Mesenchymal stem cell (in vitro differentiated cells and primary cell): ENCODE results near the gene QDPR.

Source experiments
- DNase-seq: peaks from one replicate; pipeline ENCODE4 v3.0.0-alpha.2; 2013
- H2AFZ ChIP-seq: one replicate; pipeline ENCODE4 v1.6.1; 2013; ENCODE audit warnings: low read depth, mild to moderate bottlenecking, control low read depth, inconsistent platforms, low read length, moderate library complexity
- H2AK5ac ChIP-seq: 2 replicates; pipeline ENCODE4 v1.6.1; 2013; ENCODE audit warnings: low read length, moderate library complexity, mild to moderate bottlenecking, inconsistent platforms; ENCODE audit not compliant: severe bottlenecking
- H2BK120ac ChIP-seq: one replicate; pipeline ENCODE4 v1.6.1; 2013; ENCODE audit warnings: low read depth, mild to moderate bottlenecking, inconsistent platforms, low read length, moderate library complexity
- H2BK12ac ChIP-seq, 2 experiments: one replicate each; pipeline ENCODE4 v1.6.1; 2013; ENCODE audit warnings: inconsistent platforms in 2 of 2, low read length in 2 of 2, mild to moderate bottlenecking in 2 of 2, moderate library complexity in 2 of 2, control low read depth in 1 of 2
- H2BK15ac ChIP-seq: one replicate; pipeline ENCODE4 v1.6.1; 2013; ENCODE audit warnings: mild to moderate bottlenecking, low read depth, inconsistent platforms; ENCODE audit not compliant: poor library complexity, severe bottlenecking
- H2BK5ac ChIP-seq: 2 replicates; pipeline ENCODE4 v1.6.1; 2013; ENCODE audit warnings: low read depth, mild to moderate bottlenecking, low read length, control low read depth, inconsistent platforms; ENCODE audit not compliant: poor library complexity, severe bottlenecking
- H3K14ac ChIP-seq, 2 experiments: one replicate each; pipeline ENCODE4 v1.6.1; 2013; ENCODE audit warnings: inconsistent platforms in 2 of 2, low read length in 2 of 2, control low read depth in 1 of 2, mild to moderate bottlenecking in 1 of 2, moderate library complexity in 1 of 2
- H3K18ac ChIP-seq, 2 experiments: one replicate each; pipeline ENCODE4 v1.6.1; 2013; ENCODE audit warnings: inconsistent platforms in 2 of 2, low read length in 2 of 2, control low read depth in 1 of 2, low read depth in 1 of 2, mild to moderate bottlenecking in 1 of 2
- H3K23ac ChIP-seq, 2 experiments: one replicate each; pipeline ENCODE4 v1.6.1; 2013; ENCODE audit warnings: inconsistent platforms in 2 of 2, low read length in 2 of 2, mild to moderate bottlenecking in 2 of 2, moderate library complexity in 2 of 2, control low read depth in 1 of 2
- H3K27ac ChIP-seq: 2 replicates; pipeline ENCODE4 v1.5.1; 2013; ENCODE audit warnings: mild to moderate bottlenecking, moderate library complexity, low read length, control low read depth, inconsistent platforms; ENCODE audit not compliant: poor library complexity, severe bottlenecking
- H3K27me3 ChIP-seq, 2 experiments: 2 replicates each; pipeline versions ENCODE4 v1.6.1 to v1.7.0; 2013; ENCODE audit warnings: low read length in 2 of 2, mild to moderate bottlenecking in 2 of 2, moderate library complexity in 2 of 2, control low read depth in 1 of 2, inconsistent platforms in 1 of 2; ENCODE audit not compliant: control insufficient read depth in 1 of 2, insufficient read depth in 1 of 2
- H3K36me3 ChIP-seq, 2 experiments: 2 replicates each; pipeline versions ENCODE4 v1.6.1 to v1.7.0; 2013; ENCODE audit warnings: low read length in 2 of 2, control low read depth in 1 of 2, inconsistent platforms in 1 of 2, low read depth in 1 of 2, mild to moderate bottlenecking in 1 of 2; ENCODE audit not compliant: insufficient read depth in 2 of 2, control insufficient read depth in 1 of 2
- H3K4ac ChIP-seq, 2 experiments: one replicate each; pipeline ENCODE4 v1.6.1; 2013; ENCODE audit warnings: inconsistent platforms in 2 of 2, low read length in 2 of 2, mild to moderate bottlenecking in 2 of 2, moderate library complexity in 2 of 2, control low read depth in 1 of 2, low read depth in 1 of 2
- H3K4me1 ChIP-seq: 2 replicates; pipeline ENCODE4 v1.6.1; 2013; ENCODE audit warnings: low read depth, low read length, control low read depth; ENCODE audit not compliant: control insufficient read depth, insufficient read depth
- H3K4me2 ChIP-seq: 2 replicates; pipeline ENCODE4 v1.6.1; 2013; ENCODE audit warnings: low read length, mild to moderate bottlenecking, inconsistent platforms; ENCODE audit not compliant: poor library complexity, severe bottlenecking
- H3K4me3 ChIP-seq, 2 experiments: 2 replicates each; pipeline versions ENCODE4 v1.5.1 to v1.7.0; 2013; ENCODE audit warnings: low read length in 2 of 2, mild to moderate bottlenecking in 2 of 2, control low read depth in 1 of 2, low read depth in 1 of 2; ENCODE audit not compliant: insufficient read depth in 1 of 2
- H3K79me1 ChIP-seq: replicated peaks from 2 replicates; pipeline ENCODE4 v1.6.1; 2013; ENCODE audit warnings: mild to moderate bottlenecking, control low read depth, low read length, inconsistent platforms; ENCODE audit not compliant: poor library complexity, severe bottlenecking
- H3K9ac ChIP-seq: 2 replicates; pipeline ENCODE4 v1.7.0; 2013; ENCODE audit warnings: mild to moderate bottlenecking, low read length, moderate library complexity
- H3K9me3 ChIP-seq: 2 replicates; pipeline ENCODE4 v1.7.0; 2013; ENCODE audit warnings: mild to moderate bottlenecking, low read length; ENCODE audit not compliant: control insufficient read depth
- H4K8ac ChIP-seq: one replicate; pipeline ENCODE4 v1.6.1; 2013; ENCODE audit warnings: inconsistent platforms, mild to moderate bottlenecking, low read length, moderate library complexity
- H4K91ac ChIP-seq: one replicate; pipeline ENCODE4 v1.6.1; 2013; ENCODE audit warnings: mild to moderate bottlenecking, low read length, inconsistent platforms
- WGBS: methylation state at CpG from one replicate; pipeline ENCODE4 v1.1.7; 2013; ENCODE audit warnings: mixed read lengths; 5-methylcytosine and 5-hydroxymethylcytosine counted together

QDPR gene

DNA sequence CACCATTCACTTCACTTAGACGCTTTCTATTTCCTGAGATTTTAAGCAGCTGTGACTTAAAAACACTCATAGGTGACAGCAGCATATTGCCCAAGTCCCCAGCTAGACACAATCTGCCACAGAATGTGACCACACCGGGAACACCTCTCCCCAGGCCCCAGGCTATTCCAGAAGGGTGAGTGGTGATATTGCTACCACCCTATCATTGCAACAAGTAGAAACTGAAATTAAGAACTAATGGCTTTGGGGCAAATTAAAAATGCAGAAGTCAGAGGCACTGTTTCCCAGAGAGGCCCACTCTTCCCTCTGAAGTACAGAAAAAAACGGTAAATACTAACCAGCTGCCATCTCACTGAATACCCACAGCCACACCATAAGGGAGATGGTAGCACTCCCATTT, 35.0 kb downstream of the QDPR start:
- no peak overlapping the region for H2BK12ac ChIP-seq
- H3K4me2 ChIP-seq, result no peak overlapping the region
- peaks cover 2% of the 10 kb centered on the region for H3K4me1 ChIP-seq
- 100% methylated on average over 2 of the region's 3 CpGs for WGBS
- peaks cover 8% of the 10 kb centered on the region for H3K9me3 ChIP-seq
- H3K18ac ChIP-seq, result no peak overlapping the region
- no peaks in the 10 kb centered on the region for H3K27me3 ChIP-seq
- no peak overlapping the region for H4K91ac ChIP-seq
- no peak overlapping the region for H3K23ac ChIP-seq
- no peak overlapping the region for H2BK5ac ChIP-seq
- peaks cover 0 to 5% of the 10 kb centered on the region in 2 experiments for H3K36me3 ChIP-seq
- no peak overlapping the region for H2BK120ac ChIP-seq
- H3K4me3 ChIP-seq, result no peak overlapping the region
- no peak overlapping the region for H3K14ac ChIP-seq
- no peak overlapping the region for H3K4ac ChIP-seq
- no peak overlapping the region for H2BK15ac ChIP-seq
- no peaks in the 10 kb centered on the region for H3K79me1 ChIP-seq
- H3K9ac ChIP-seq, result no peak overlapping the region
- no peak overlapping the region for H2AK5ac ChIP-seq
- no peak overlapping the region for H4K8ac ChIP-seq
- no peak for DNase-seq
- no peak overlapping the region for H3K27ac ChIP-seq
- H2AFZ ChIP-seq, result no peak overlapping the region

DNA sequence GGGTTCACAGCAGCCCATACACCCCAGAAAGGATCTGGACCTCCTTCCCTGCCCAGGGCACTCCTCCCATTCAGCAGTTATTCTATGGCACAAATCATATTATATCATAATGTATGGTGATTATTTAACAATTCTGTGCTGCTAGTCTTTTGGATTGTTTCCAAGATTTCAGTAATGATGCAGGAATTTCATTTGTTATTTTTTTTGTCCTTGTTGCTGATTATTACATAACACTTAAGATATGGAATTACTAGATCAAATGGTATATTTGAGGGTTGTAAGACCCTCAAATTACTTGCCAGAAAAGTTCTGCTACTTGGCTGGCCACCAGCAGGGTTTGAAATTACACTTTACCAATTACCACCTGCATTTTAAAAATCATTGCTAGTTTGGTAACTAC, 36.4 kb downstream of the QDPR start:
- Histone ChIP-seq H2BK12ac (no peak overlapping the region), H3K36me3 (peaks cover 1 to 5% of the 10 kb centered on the region in 2 experiments), H3K4me2 (no peak overlapping the region), H2AFZ (no peak overlapping the region), H3K4ac (no peak overlapping the region), H3K4me3 (no peak overlapping the region), H4K91ac (no peak overlapping the region), H3K9ac (no peak overlapping the region), H3K27me3 (no peaks in the 10 kb centered on the region), H3K9me3 (no peaks in the 10 kb centered on the region), H4K8ac (no peak overlapping the region), H3K18ac (no peak overlapping the region), H2BK5ac (no peak overlapping the region), H2BK15ac (no peak overlapping the region), H3K27ac (no peak overlapping the region), H3K4me1 (peaks cover 2% of the 10 kb centered on the region), H2BK120ac (no peak overlapping the region), H3K14ac (no peak overlapping the region), H3K23ac (no peak overlapping the region), H2AK5ac (no peak overlapping the region), H3K79me1 (no peaks in the 10 kb centered on the region)
- no peak for DNase-seq

DNA sequence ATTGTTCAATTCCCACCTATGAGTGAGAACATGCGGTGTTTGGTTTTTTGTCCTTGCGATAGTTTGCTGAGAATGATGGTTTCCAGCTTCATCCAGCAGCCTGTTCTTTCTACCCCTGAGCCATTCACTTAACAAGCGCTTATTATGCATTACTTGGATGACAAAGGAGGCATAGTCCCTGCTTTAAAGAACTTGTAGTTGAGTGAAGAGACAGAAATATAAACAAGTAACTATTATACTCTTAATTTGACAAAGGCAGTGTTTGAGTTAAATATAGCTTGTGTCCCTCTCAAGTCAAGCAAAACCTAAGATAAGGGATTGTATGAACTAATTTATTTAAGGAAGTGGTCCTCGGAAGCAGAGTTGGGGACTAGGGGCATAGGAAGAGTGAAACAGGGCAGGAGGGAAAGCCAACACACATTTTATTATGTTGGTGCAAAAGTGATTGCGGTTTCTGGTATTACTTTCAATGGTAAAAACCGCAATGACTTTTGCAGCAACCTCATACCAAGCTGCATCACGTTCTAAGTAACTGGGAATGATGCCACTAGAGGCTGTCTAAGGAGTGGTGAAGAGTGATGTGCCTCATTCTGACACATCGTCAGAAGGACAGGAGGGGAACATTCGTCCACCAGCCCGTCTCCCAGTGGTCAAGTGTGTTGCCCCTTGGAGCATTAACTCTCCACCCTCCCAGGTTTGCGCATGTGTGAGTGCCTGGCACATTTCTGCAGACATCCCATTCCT, 41.8 kb downstream of the QDPR start:
- no peak overlapping the region for H3K4ac ChIP-seq
- no peak overlapping the region for H3K14ac ChIP-seq
- H3K79me1 ChIP-seq, result no peaks in the 10 kb centered on the region
- H2AK5ac ChIP-seq, result no peak overlapping the region
- H3K27ac ChIP-seq, result no peak overlapping the region
- H3K23ac ChIP-seq, result peak overlapping the region in 1 of 2 experiments; percentile 29
- no peak overlapping the region for H2BK5ac ChIP-seq
- no peak overlapping the region for H3K4me2 ChIP-seq
- H3K18ac ChIP-seq, result no peak overlapping the region
- H4K8ac ChIP-seq, result no peak overlapping the region
- H3K9me3 ChIP-seq, result no peaks in the 10 kb centered on the region
- no peak overlapping the region for H4K91ac ChIP-seq
- H3K4me3 ChIP-seq, result no peak overlapping the region
- H2BK12ac ChIP-seq, result no peak overlapping the region
- H3K27me3 ChIP-seq, result no peaks in the 10 kb centered on the region
- DNase-seq, result no peak
- peaks cover 0 to 2% of the 10 kb centered on the region in 2 experiments for H3K36me3 ChIP-seq
- no peak overlapping the region for H3K9ac ChIP-seq
- H2AFZ ChIP-seq, result no peak overlapping the region
- no peak overlapping the region for H2BK15ac ChIP-seq
- no peak overlapping the region for H2BK120ac ChIP-seq
- 78% methylated on average over 8 of the region's 11 CpGs for WGBS
- no peaks in the 10 kb centered on the region for H3K4me1 ChIP-seq

DNA sequence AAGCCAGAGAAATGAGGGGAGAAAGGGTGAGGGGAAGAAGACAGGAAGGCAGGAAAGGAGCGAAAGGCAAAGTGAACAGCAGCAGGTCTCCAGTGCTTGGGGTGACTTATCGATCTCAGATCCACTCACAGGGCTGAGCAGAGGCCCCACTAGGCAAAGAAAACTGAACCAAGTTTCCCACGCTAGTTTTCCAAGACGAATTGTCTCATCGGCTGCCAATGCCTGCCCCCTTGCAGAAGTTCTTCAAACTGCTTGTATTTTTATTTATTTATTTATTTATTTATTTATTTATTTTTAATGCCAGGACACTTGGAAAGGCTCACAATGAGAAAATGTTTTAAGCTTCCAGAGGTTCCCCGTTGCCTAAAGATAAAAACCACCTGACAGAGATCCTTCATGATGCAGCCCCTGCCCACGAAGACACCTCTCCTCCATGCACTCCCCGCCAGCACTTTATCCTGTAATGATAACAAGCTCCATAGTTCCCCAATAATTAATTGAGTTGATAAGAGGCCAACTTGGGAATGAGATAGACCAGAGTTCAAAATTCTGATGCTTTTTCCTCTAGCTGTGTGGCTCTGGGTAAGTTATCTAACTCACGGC, 43.2 kb downstream of the QDPR start:
- no peak overlapping the region for H2BK5ac ChIP-seq
- no peak overlapping the region for H3K14ac ChIP-seq
- no peak overlapping the region for H3K4me2 ChIP-seq
- no peak overlapping the region for H3K18ac ChIP-seq
- no peak overlapping the region for H2BK120ac ChIP-seq
- no peak overlapping the region for H2AFZ ChIP-seq
- H3K4me1 ChIP-seq, result no peaks in the 10 kb centered on the region
- 53% methylated on average over 4 of the region's 9 CpGs for WGBS
- peak; percentile 65 for DNase-seq
- H3K36me3 ChIP-seq, result peaks cover 0 to 2% of the 10 kb centered on the region in 2 experiments
- H3K27ac ChIP-seq, result no peak overlapping the region
- H3K4me3 ChIP-seq, result no peak overlapping the region
- no peaks in the 10 kb centered on the region for H3K27me3 ChIP-seq
- no peaks in the 10 kb centered on the region for H3K9me3 ChIP-seq
- no peak overlapping the region for H3K23ac ChIP-seq
- no peak overlapping the region for H3K4ac ChIP-seq
- H3K9ac ChIP-seq, result peak overlapping the region; percentile 37
- no peak overlapping the region for H2BK15ac ChIP-seq
- H3K79me1 ChIP-seq, result no peaks in the 10 kb centered on the region
- H4K91ac ChIP-seq, result no peak overlapping the region
- no peak overlapping the region for H4K8ac ChIP-seq
- no peak overlapping the region for H2AK5ac ChIP-seq
- no peak overlapping the region for H2BK12ac ChIP-seq
